ENCODE measurements around the gene DTX4. TPM values are rescaled to one million over a fixed set of nuclear protein-coding genes. Genes with fewer than 3 reads are reported as not detected.

The DTX4 gene
- 2.9 and 7.5 TPM in 2 replicates for total RNA-seq

GRCh38 chr11:59171508-59172322, at the start of gene DTX4:
Gene DTX4, plus strand, starts transcription at chr11:59172132. Its CDS starts 464 bp downstream, at chr11:59172596.

GRCh38 chr11:59142530-59143507, 29.1 kb upstream of the DTX4 start, which contains the start of gene FAM111A:
Gene FAM111A, plus strand, starts transcription at chr11:59142856. Its CDS starts 6,017 bp downstream, at chr11:59148873.

DNA sequence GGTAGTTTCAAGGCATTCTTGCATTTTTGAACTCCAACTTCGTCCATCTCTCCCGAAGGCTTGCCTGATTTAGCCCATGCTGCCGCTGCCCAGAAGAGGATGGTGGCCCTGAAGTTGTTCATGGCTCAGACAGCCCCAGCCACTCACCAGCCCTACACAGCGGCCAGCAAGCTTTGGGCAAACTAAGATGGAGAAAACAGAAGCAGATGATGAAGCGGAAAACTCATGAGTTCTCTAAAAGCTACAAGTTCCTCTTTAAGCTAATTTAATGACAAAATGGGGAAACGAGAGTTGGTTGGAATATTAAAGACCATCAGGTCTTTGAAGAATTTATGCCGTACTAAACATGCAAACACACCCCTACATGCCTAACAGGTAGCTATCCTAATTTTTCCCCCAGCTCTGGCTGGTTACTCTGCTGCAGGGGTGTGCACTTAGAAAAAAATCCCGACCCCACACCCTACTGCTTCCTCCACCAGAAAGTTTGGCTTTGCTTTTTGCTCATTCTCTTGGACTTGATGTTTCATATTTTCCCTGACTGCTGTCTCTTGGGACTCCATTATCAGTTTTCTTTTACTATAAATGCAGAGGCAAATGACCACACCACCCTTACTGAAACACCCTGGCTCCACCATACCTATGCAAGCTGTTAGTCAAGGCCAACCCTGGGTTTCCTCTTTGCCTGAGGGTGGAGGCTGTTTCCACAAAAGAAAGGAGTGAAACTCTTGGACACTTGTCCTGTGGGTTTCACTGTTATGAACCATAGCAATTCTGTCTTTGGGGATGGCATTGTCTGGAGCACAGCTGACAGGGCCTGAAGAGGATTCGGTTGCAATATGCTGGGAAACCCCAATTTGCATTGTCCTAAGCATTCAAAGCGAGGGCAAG, 41.1 kb downstream of the DTX4 start, which contains the start of gene MPEG1:
Gene MPEG1 (minus strand): TSS at position 184 of the 888 bp plus-strand sequence. CDS start 62 bp downstream, at position 122.

Other genes with a start within 250 kb of the DTX4 start
- gene GLYATL1, start 232.6 kb upstream of the DTX4 start, total RNA-seq = under 0.01 and 0.24 TPM in 2 replicates
- not detected in 2 replicates for gene GLYATL1B, start 85.8 kb upstream of the DTX4 start, total RNA-seq
- gene FAM111B, start 64.9 kb upstream of the DTX4 start, total RNA-seq = 0.21 and 2.2 TPM in 2 replicates
- 7.9 and 19.5 TPM in 2 replicates for gene FAM111A, start 29.3 kb upstream of the DTX4 start, total RNA-seq
- gene MPEG1, start 40.8 kb downstream of the DTX4 start, total RNA-seq = not detected in 2 replicates
- gene OR5AN1, start 186.8 kb downstream of the DTX4 start, total RNA-seq = not detected in 2 replicates